ENCODE results near the gene AURKB. TPM values are rescaled to one million over a fixed set of nuclear protein-coding genes. Genes with fewer than 3 reads are reported as not detected.

Gene AURKB
- total and polyA plus RNA-seq, 10 of the 15 experiments (the other 5 are each of a cell fraction or from before 2014, with no cell fraction given), result 52.7 to 209 (median 128) TPM

DNA sequence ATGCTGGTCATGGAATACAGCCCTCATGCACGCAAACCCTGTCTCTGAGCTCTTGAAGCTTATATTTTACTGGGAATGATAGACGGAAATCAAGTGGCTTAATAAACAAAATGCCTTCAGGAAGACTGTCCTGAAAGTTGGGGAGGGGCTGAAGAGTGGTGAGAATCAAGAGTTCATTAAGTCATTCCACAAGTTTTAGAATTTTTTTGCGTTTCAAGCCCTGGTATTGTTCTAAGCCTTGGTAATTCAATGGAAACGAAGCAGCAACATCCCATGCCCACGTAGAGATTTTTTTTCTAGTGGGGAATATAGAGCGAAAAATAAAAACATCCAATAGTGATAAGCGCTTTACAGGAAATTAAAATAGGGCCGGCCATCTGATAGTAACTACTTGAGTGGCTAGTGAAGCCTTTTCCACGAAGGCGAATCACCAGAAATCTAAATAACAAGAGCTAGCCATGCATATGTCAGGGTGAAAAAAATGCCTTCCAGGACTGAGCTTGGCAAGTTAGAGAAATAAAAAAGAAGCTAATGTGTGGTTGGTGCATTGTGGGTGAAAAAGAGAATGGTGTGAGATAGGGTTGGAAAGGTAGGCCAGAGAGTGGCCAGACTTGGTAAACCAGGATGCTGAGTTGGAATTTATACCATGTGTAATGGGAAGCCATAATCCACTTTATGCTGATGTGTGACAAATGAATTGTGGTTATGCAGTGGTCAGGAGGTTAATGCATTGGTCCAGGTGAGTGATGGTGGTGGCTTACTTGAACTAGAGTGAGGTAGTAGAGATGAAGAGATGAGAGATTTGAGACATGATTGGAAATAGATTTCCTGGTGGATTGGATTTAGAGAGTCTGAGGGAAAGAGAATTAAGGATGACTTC lies 39.5 kb upstream of the AURKB start:
- H3K79me2 ChIP-seq (ENCODE audit: control insufficient read depth, insufficient read depth, low read length), result peaks cover 46% of the 10 kb centered on the region
- intact Hi-C loops (cut with micrococcal nuclease; ENCODE audit: unreplicated experiment) (loop anchor here (2.0 kb wide), 3 partner anchors 39 to 63 kb away; partner anchors contain the start of gene RANGRF), in situ Hi-C loops (cut with MboI) (no loop called here)
- H3K27ac ChIP-seq (ENCODE audit: control insufficient read depth, insufficient read depth), result peak overlapping the region; percentile 100
- no peak for DNase-seq (ENCODE audit: low read depth, low spot score)
- peaks cover 10% of the 10 kb centered on the region for H3K4me1 ChIP-seq (ENCODE audit: control insufficient read depth, insufficient read depth, low read length)
- FAIRE-seq, result no peak
- TF ChIP-seq, protein P1, sequence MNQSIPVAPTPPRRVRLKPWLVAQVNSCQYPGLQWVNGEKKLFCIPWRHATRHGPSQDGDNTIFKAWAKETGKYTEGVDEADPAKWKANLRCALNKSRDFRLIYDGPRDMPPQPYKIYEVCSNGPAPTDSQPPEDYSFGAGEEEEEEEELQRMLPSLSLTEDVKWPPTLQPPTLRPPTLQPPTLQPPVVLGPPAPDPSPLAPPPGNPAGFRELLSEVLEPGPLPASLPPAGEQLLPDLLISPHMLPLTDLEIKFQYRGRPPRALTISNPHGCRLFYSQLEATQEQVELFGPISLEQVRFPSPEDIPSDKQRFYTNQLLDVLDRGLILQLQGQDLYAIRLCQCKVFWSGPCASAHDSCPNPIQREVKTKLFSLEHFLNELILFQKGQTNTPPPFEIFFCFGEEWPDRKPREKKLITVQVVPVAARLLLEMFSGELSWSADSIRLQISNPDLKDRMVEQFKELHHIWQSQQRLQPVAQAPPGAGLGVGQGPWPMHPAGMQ (IDR thresholded peaks at IDR 0.05; ENCODE audit: borderline replicate concordance), result no peak
- TF ChIP-seq RUNX3 (IDR thresholded peaks at IDR 0.05; ENCODE audit: low read length), result 0 out of 2 replicates have a peak, but pooled peaks have one; percentile 30
- H3K4me2 ChIP-seq (ENCODE audit: control insufficient read depth, insufficient read depth), result peak overlapping the region; percentile 73
- peak overlapping the region; percentile 100 for H3K9ac ChIP-seq (ENCODE audit: control insufficient read depth, insufficient read depth, low read length)
- H3K4me3 ChIP-seq, result peak overlapping the region; percentile 100
- H2AFZ ChIP-seq (ENCODE audit: control insufficient read depth, low read depth, low read length), result peak overlapping the region; percentile 87
- no peaks in the 10 kb centered on the region for H4K20me1 ChIP-seq (ENCODE audit: control insufficient read depth, insufficient read depth)
- SMC1A ChIA-PET (ENCODE audit: uncharacterized antibody, unreplicated experiment), result interaction anchor here (0.6 to 4.9 kb wide), 8 partner anchors 10 to 702 kb away, joined by 3 to 64 read pairs (median 4); partner anchors contain the start of genes KRABD2, RANGRF and SLC25A35
- CTCF ChIA-PET, result interaction anchor here (1.3 to 6.2 kb wide), 3 partner anchors 27 to 51 kb away, joined by 6 to 56 read pairs (median 13); partner anchors contain the start of gene SLC25A35
- H3K36me3 ChIP-seq (ENCODE audit: control insufficient read depth in 2 of 2, insufficient read depth in 2 of 2, low read length in 1 of 2), result peaks cover 5 to 6% of the 10 kb centered on the region in 2 experiments; a peak in 3 of 4 replicates
- whole genome bisulfite sequencing (ENCODE audit: insufficient coverage, insufficient replicate concordance, low lambda C conversion rate, missing lambda C conversion rate), result under 1% methylated on average over 10 of the region's 10 CpGs
- RAD21 ChIA-PET (ENCODE audit: unreplicated experiment), result interaction anchor here (0.9 to 5.0 kb wide), 5 partner anchors 27 to 45 kb away, joined by 3 to 58 read pairs (median 4); partner anchors contain the start of genes AURKB, RANGRF and SLC25A35
- ATAC-seq, result no peak
- no peaks in the 10 kb centered on the region for H3K27me3 ChIP-seq (replicated peaks in 1 of 2; ENCODE audit: control insufficient read depth in 2 of 2, insufficient read depth in 2 of 2, low read length in 1 of 2)
- BruUV-seq (replicated peaks), result TSS peak; percentile 82
- POLR2A ChIA-PET, result interaction anchor here (0.5 to 9.6 kb wide), 10 partner anchors 11 to 128 kb away, joined by 4 to 161 read pairs (median 18); partner anchors contain the start of genes AURKB, BORCS6, RANGRF and SLC25A35
- peaks cover 1% of the 10 kb centered on the region; the same call in 1 of the 3 replicates for H3K9me3 ChIP-seq (replicated peaks; ENCODE audit: control insufficient read depth, insufficient read depth, low read length)

Data from GM12878 (cell line).